K562 (cell line): ENCODE results near the gene C16orf96. TPM values are rescaled to one million over a fixed set of nuclear protein-coding genes. Genes with fewer than 3 reads are reported as not detected.

ENCODE experiments used
- BRD9 ChIP-seq: fragments of 450-650 bp; IDR thresholded peaks from 2 replicates; pipeline ENCODE4 v1.6.1; 2018; ENCODE audit warnings: low read depth; ENCODE audit not compliant: partially characterized antibody
- CBFB ChIP-seq: sonication (generic); formaldehyde crosslinking; IDR thresholded peaks from 2 replicates; pipeline ENCODE4 v1.4.0; 2020; ENCODE audit warnings: mild to moderate bottlenecking, missing genetic modification reagents
- RHOXF2B ChIP-seq: fragments of 250-450 bp; sonication (Bioruptor Pico); conservative IDR thresholded peaks from 2 replicates; pipeline ENCODE4 v1.5.1; 2021
- SAP30 ChIP-seq: fragments of 200-600 bp; sonication (generic); IDR thresholded peaks from 2 replicates; pipeline ENCODE4 v1.6.1; 2012; ENCODE audit warnings: borderline replicate concordance, low read depth, mild to moderate bottlenecking, moderate library complexity, low read length, control low read depth, inconsistent platforms; ENCODE audit not compliant: insufficient read depth, poor library complexity, severe bottlenecking
- SMARCB1 ChIP-seq: IDR thresholded peaks from 2 replicates; pipeline ENCODE4 v1.6.1; 2011; ENCODE audit warnings: improper control_type of control experiment, low read depth; ENCODE audit not compliant: insufficient read length
- XRCC5 ChIP-seq: fragments of 200-400 bp; formaldehyde crosslinking; IDR thresholded peaks from 2 replicates; pipeline ENCODE4 v1.6.1; 2017; ENCODE audit warnings: low read depth, mild to moderate bottlenecking, low read length
- ZNF408 ChIP-seq: fragments of 250-450 bp; sonication (Bioruptor Pico); IDR thresholded peaks from 2 replicates; pipeline ENCODE4 v1.4.0; 2020; ENCODE audit warnings: low read depth, mild to moderate bottlenecking, moderate library complexity
- ZSCAN32 ChIP-seq: fragments of 450-650 bp; formaldehyde crosslinking; IDR thresholded peaks from 2 replicates; pipeline ENCODE4 v1.4.0; 2020; ENCODE audit warnings: mild to moderate bottlenecking, moderate library complexity
- polyA plus RNA-seq, 8 experiments: library from polyadenylated mRNA; depleted of rRNA in 4 of 8; stranded (reverse) in 5 of 8; unstranded in 3 of 8; fragments of >200 nt; fragmentation: Nextera tagmentation in 2 of 8; fragmentation: Illumina TruSeq in 1 of 8; extraction: Ambion mirVana in 2 of 8; extraction: Trizol in 1 of 8; gene quantifications; 2 replicates each; pipeline versions ENCODE4 v1.2.1 to v1.2.3, GENCODE V29; 2011 to 2014; ENCODE audit warnings: inconsistent platforms in 1 of 8, missing spikeins in 1 of 8
- total RNA-seq, 7 experiments: library from RNA; depleted of rRNA in 6 of 7; stranded (reverse); fragments of >200 nt in 6 of 7; fragmentation: Illumina TruSeq in 2 of 7; extraction: Trizol in 2 of 7; gene quantifications; 2 replicates each; pipeline versions ENCODE4 v1.2.1 to v1.2.3, GENCODE V29; 2011 to 2021; ENCODE audit warnings: low replicate concordance in 1 of 7
- TF ChIP-seq, protein P1 (sequence below): fragments of 250-450 bp; sonication (Bioruptor Pico); IDR thresholded peaks from 2 replicates; pipeline ENCODE4 v1.5.1; 2021; ENCODE audit warnings: mild to moderate bottlenecking
- TF ChIP-seq, protein P2 (sequence below): fragments of 250-450 bp; sonication (Bioruptor Pico); IDR thresholded peaks from 2 replicates; pipeline ENCODE4 v1.4.0; 2020
- TF ChIP-seq, protein P3 (sequence below): sonication (generic); formaldehyde crosslinking; IDR thresholded peaks from 2 replicates; pipeline ENCODE4 v1.4.0; 2020; ENCODE audit warnings: mild to moderate bottlenecking, missing genetic modification reagents

The C16orf96 gene
- total and polyA plus RNA-seq, 9 of the 15 experiments (the other 6 are each of a cell fraction or from before 2014, with no cell fraction given), result not detected

- TF ChIP-seq, protein P1, sequence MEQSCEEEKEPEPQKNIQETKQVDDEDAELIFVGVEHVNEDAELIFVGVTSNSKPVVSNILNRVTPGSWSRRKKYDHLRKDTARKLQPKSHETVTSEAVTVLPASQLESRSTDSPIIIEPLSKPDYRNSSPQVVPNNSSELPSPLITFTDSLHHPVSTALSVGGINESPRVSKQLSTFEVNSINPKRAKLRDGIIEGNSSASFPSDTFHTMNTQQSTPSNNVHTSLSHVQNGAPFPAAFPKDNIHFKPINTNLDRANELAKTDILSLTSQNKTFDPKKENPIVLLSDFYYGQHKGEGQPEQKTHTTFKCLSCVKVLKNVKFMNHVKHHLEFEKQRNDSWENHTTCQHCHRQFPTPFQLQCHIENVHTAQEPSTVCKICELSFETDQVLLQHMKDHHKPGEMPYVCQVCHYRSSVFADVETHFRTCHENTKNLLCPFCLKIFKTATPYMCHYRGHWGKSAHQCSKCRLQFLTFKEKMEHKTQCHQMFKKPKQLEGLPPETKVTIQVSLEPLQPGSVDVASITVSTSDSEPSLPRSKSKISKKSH (CRISPR knock-in tag), result no peak
- peak; percentile 48 for TF ChIP-seq SAP30
- TF ChIP-seq, protein P2, sequence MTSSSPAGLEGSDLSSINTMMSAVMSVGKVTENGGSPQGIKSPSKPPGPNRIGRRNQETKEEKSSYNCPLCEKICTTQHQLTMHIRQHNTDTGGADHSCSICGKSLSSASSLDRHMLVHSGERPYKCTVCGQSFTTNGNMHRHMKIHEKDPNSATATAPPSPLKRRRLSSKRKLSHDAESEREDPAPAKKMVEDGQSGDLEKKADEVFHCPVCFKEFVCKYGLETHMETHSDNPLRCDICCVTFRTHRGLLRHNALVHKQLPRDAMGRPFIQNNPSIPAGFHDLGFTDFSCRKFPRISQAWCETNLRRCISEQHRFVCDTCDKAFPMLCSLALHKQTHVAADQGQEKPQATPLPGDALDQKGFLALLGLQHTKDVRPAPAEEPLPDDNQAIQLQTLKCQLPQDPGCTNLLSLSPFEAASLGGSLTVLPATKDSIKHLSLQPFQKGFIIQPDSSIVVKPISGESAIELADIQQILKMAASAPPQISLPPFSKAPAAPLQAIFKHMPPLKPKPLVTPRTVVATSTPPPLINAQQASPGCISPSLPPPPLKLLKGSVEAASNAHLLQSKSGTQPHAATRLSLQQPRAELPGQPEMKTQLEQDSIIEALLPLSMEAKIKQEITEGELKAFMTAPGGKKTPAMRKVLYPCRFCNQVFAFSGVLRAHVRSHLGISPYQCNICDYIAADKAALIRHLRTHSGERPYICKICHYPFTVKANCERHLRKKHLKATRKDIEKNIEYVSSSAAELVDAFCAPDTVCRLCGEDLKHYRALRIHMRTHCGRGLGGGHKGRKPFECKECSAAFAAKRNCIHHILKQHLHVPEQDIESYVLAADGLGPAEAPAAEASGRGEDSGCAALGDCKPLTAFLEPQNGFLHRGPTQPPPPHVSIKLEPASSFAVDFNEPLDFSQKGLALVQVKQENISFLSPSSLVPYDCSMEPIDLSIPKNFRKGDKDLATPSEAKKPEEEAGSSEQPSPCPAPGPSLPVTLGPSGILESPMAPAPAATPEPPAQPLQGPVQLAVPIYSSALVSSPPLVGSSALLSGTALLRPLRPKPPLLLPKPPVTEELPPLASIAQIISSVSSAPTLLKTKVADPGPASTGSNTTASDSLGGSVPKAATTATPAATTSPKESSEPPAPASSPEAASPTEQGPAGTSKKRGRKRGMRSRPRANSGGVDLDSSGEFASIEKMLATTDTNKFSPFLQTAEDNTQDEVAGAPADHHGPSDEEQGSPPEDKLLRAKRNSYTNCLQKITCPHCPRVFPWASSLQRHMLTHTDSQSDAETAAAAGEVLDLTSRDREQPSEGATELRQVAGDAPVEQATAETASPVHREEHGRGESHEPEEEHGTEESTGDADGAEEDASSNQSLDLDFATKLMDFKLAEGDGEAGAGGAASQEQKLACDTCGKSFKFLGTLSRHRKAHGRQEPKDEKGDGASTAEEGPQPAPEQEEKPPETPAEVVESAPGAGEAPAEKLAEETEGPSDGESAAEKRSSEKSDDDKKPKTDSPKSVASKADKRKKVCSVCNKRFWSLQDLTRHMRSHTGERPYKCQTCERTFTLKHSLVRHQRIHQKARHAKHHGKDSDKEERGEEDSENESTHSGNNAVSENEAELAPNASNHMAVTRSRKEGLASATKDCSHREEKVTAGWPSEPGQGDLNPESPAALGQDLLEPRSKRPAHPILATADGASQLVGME (CRISPR knock-in tag), result no peak
- TF ChIP-seq SMARCB1, result no peak
- 0 out of 2 replicates have a peak, but pooled peaks have one; percentile 17 for TF ChIP-seq CBFB (CRISPR knock-in tag)
- TF ChIP-seq XRCC5, result 0 out of 2 replicates have a peak, but pooled peaks have one; percentile 41
- TF ChIP-seq ZNF408 (CRISPR knock-in tag), result no peak
- no peak for TF ChIP-seq RHOXF2B (CRISPR knock-in tag)
- TF ChIP-seq BRD9, result no peak
- TF ChIP-seq, protein P3, sequence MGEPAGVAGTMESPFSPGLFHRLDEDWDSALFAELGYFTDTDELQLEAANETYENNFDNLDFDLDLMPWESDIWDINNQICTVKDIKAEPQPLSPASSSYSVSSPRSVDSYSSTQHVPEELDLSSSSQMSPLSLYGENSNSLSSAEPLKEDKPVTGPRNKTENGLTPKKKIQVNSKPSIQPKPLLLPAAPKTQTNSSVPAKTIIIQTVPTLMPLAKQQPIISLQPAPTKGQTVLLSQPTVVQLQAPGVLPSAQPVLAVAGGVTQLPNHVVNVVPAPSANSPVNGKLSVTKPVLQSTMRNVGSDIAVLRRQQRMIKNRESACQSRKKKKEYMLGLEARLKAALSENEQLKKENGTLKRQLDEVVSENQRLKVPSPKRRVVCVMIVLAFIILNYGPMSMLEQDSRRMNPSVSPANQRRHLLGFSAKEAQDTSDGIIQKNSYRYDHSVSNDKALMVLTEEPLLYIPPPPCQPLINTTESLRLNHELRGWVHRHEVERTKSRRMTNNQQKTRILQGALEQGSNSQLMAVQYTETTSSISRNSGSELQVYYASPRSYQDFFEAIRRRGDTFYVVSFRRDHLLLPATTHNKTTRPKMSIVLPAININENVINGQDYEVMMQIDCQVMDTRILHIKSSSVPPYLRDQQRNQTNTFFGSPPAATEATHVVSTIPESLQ (CRISPR knock-in tag), result no peak
- TF ChIP-seq ZSCAN32 (CRISPR knock-in tag), result no peak
Measured at GRCh38 chr16:4614571-4615383, 58.6 kb downstream of the C16orf96 start, which contains the start of gene UBALD1 (continued).
